Type B pancreatic cell (in vitro differentiated cells): ENCODE results near the gene CCDC93. TPM values are rescaled to one million over a fixed set of nuclear protein-coding genes. Genes with fewer than 3 reads are reported as not detected.

Experiments
- DNase-seq: peaks from one replicate; pipeline ENCODE4 v3.0.0; 2021; ENCODE audit warnings: mixed read lengths; ENCODE audit not compliant: unreplicated experiment; ENCODE audit errors: extremely low spot score
- H3K27ac Mint-ChIP-seq: 2 replicates; pipeline ENCODE4 v1.8.0; 2021; ENCODE audit warnings: mild to moderate bottlenecking, mixed read lengths
- H3K27me3 Mint-ChIP-seq: 2 replicates; pipeline ENCODE4 v1.8.0; 2021; ENCODE audit warnings: mixed read lengths
- H3K36me3 Mint-ChIP-seq: 2 replicates; pipeline ENCODE4 v1.8.0; 2021; ENCODE audit warnings: mixed read lengths
- H3K4me1 Mint-ChIP-seq: one replicate; pipeline ENCODE4 v1.8.0; 2021; ENCODE audit warnings: mixed read lengths; ENCODE audit not compliant: unreplicated experiment
- H3K4me3 Mint-ChIP-seq: 2 replicates; pipeline ENCODE4 v1.8.0; 2021; ENCODE audit warnings: mild to moderate bottlenecking, mixed read lengths
- H3K9me3 Mint-ChIP-seq: 2 replicates; pipeline ENCODE4 v1.8.0; 2021; ENCODE audit warnings: mixed read lengths
- total RNA-seq: library from RNA; stranded (reverse); gene quantifications from 2 replicates; pipeline ENCODE4 v1.2.1, GENCODE V29; 2021; ENCODE audit warnings: low replicate concordance
- TF ChIP-seq, protein P1 (sequence below): fragments of 200-600 bp; sonication (generic); conservative IDR thresholded peaks from 2 replicates; pipeline ENCODE4 v1.5.0; 2021; ENCODE audit warnings: antibody characterized with exemption, mild to moderate bottlenecking

CCDC93 gene
- total RNA-seq, 1 donor from 2014 or later: 36.7 TPM

- Mint-ChIP-seq H3K4me1 (no peaks in the 10 kb centered on the region), H3K9me3 (no peaks in the 10 kb centered on the region), H3K27ac (no peak overlapping the region), H3K4me3 (no peak overlapping the region), H3K27me3 (no peaks in the 10 kb centered on the region), H3K36me3 (peaks cover 33% of the 10 kb centered on the region)
- TF ChIP-seq, protein P1, sequence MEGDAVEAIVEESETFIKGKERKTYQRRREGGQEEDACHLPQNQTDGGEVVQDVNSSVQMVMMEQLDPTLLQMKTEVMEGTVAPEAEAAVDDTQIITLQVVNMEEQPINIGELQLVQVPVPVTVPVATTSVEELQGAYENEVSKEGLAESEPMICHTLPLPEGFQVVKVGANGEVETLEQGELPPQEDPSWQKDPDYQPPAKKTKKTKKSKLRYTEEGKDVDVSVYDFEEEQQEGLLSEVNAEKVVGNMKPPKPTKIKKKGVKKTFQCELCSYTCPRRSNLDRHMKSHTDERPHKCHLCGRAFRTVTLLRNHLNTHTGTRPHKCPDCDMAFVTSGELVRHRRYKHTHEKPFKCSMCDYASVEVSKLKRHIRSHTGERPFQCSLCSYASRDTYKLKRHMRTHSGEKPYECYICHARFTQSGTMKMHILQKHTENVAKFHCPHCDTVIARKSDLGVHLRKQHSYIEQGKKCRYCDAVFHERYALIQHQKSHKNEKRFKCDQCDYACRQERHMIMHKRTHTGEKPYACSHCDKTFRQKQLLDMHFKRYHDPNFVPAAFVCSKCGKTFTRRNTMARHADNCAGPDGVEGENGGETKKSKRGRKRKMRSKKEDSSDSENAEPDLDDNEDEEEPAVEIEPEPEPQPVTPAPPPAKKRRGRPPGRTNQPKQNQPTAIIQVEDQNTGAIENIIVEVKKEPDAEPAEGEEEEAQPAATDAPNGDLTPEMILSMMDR: no peak
- DNase-seq: no peak
These were observed 72.2 kb downstream of the CCDC93 start for GRCh38 chr2:117941693-117942092.

DNA sequence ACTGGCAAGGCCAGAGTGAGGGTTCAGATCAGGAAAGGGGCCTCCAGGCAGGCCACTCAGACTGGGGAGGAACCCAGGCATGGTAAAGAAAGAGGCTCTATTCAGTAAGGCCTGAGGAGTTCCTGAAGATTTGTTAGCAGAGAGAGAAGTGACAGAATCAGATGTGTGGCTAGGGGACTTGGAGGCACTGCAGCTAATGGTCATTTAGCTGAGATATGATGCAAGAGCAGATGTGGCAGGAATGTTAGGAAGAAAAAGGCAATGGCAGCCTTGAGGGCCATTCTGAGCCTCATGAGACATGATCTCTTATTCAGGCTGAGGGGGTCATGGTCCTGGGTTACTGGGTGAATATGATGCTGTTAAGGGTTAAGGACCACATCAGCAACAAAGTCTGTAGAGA is 73.4 kb downstream of the CCDC93 start:
- Mint-ChIP-seq H3K9me3 (no peaks in the 10 kb centered on the region), H3K4me1 (no peaks in the 10 kb centered on the region), H3K36me3 (peaks cover 31% of the 10 kb centered on the region), H3K27ac (no peak overlapping the region), H3K4me3 (no peak overlapping the region), H3K27me3 (no peaks in the 10 kb centered on the region)
- DNase-seq: no peak
- TF ChIP-seq, protein P1: no peak

DNA sequence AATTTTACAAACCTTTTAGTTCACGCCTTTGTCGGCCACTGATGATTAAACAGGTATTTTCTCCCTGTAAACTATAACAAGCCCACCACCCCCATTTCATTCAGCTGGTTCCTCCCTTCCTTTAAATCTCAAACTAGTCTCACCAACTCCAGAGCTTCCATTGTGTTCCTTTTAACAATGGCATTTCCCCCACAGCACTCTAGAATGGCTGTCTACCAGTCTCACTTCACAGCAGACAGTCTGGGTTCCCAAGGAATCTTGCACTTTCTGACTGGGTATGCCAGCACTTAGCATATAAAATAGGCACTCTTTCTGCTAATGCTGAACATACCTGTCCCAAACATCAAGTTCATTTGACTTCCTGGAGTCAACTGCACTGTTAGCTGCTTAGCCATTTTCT is 75.3 kb downstream of the CCDC93 start:
- Mint-ChIP-seq H3K27me3 (no peaks in the 10 kb centered on the region), H3K4me3 (no peak overlapping the region), H3K27ac (no peak overlapping the region), H3K4me1 (no peaks in the 10 kb centered on the region), H3K36me3 (peaks cover 38% of the 10 kb centered on the region), H3K9me3 (no peaks in the 10 kb centered on the region)
- DNase-seq: no peak
- TF ChIP-seq, protein P1: no peak

DNA sequence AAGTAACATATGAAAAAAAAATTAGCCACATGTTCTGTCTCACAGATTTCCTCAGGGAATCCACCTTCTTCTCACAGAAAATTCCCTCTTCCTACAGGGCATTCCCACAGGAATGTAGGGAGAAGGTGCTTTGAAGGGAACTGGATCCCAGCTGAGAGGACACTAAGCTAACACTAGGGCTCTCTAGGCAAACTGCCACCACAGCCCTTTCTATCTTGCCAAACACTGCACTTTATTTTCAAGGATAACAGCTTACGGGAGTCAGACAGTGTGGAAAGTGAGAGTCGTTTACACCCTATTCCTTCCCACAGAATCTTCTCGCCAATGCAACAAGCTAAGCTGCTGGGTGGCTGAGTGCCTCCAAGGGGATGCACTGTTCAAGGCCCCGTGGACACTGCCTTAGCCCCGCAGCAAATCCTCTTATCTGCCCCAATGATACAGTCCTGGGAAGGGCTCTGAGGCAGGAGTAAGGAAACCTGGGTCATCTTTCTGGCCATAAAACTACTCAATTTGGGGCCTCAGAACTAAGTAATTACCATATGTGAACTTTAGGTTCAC is 76.9 kb downstream of the CCDC93 start:
- DNase-seq: no peak
- Mint-ChIP-seq H3K36me3 (peaks cover 40% of the 10 kb centered on the region), H3K27me3 (no peaks in the 10 kb centered on the region), H3K27ac (no peak overlapping the region), H3K4me1 (no peaks in the 10 kb centered on the region), H3K9me3 (no peaks in the 10 kb centered on the region), H3K4me3 (no peak overlapping the region)
- TF ChIP-seq, protein P1: no peak

DNA sequence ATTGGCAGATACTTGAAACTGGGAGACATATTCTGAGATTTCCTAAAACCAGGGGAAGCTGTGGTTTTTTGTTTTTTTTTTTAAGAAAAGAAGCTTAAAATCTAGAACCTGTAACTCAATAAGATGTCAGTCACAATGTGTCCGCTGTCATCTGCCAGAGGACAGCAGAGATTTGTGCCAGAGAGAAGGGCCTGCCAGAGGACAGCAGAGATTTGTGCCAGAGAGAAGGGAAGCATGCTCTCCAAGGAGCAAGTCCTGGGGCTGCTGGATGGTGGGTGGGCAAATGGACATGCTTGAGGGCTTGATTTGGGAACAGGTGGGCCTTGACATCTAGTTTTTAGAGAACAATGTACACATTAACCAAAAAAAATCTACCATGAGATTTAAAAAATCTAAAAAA is 77.9 kb downstream of the CCDC93 start:
- H3K27ac Mint-ChIP-seq: no peak overlapping the region
- H3K4me3 Mint-ChIP-seq: no peak overlapping the region
- DNase-seq: no peak
- H3K36me3 Mint-ChIP-seq: peaks cover 43% of the 10 kb centered on the region
- H3K27me3 Mint-ChIP-seq: no peaks in the 10 kb centered on the region
- H3K9me3 Mint-ChIP-seq: no peaks in the 10 kb centered on the region
- TF ChIP-seq, protein P1: no peak
- H3K4me1 Mint-ChIP-seq: no peaks in the 10 kb centered on the region

DNA sequence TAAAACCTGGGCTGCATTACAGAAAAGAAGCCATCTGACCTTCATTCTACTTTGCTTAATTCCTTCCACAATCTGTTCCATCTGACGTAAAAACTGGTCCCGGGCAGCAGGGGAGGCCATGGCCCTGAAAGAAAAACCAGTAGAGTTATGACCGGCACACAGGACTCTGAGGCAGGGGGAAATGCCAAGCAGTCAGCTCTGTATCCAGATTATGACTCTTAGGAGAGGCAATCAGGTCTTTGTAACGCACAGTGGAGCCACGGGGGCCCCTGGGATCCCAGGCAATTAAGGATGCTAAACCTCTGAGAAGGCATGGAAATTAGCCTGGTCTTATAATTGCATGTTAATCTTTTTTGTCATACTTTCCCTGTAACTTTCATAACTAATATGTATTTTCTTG is 78.4 kb downstream of the CCDC93 start:
- no peak overlapping the region for H3K4me3 Mint-ChIP-seq
- no peaks in the 10 kb centered on the region for H3K4me1 Mint-ChIP-seq
- no peaks in the 10 kb centered on the region for H3K9me3 Mint-ChIP-seq
- H3K27me3 Mint-ChIP-seq: no peaks in the 10 kb centered on the region
- TF ChIP-seq, protein P1: no peak
- no peak for DNase-seq
- peaks cover 45% of the 10 kb centered on the region for H3K36me3 Mint-ChIP-seq
- no peak overlapping the region for H3K27ac Mint-ChIP-seq
